ENCODE measurements around the gene MACROD2.

The MACROD2 gene

DNA sequence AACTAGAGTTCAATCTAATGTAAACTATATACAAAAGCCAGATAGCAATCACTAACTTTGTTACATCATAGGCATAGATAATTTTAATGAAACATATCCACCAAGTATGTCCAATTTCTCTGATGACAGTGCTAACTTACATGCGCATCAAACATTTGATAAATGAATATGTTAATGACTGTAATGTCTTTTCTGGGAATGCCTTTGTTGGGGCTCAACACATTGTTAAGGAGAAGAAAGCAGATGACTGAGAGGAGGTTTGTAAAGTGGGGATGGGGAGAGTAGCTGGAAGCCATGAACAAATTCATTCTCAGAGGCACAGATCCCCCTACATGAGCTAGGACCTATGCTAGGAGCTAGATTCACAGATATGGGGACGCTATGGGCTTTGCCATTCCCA lies 1627.9 kb downstream of the MACROD2 start:
- no peak for DNase-seq

DNA sequence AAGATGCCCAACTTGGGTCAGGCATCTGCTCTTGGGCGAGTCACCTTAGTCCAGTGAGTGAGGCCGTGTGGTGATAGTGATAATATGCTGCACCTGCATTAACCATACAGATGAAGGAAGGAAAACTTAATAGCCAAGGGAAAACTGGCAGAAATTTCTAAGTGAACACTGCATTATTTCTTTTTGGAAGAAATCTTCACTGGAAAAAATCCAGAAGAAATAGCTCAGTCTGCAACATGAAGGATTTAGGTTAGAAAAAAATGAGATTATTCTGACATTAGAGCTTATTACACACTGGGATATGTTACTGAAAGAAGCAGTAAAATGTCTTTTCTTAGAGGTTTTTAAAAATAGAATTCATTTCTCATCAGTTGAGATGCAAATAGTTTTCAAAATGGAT lies 1630.7 kb downstream of the MACROD2 start:
- no peak for DNase-seq

DNA sequence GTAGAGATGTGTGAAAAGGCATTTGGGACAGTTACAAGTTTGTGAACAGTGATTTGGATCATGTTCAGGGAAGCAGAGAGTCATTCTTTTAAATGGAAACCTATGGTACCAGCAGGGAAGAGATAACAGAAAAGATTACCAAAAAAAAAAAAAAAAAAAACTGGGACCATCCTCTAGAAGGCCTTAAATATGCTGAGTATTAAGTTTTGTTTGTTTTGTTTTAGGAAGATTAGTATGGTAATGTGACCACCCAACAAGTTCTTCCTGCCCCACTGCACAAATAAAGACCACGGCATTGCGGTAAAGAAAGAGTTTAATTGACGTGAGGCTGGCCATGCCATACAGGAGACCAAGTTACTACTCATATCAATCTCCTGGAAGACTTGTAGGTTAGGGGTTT lies 1631.8 kb downstream of the MACROD2 start:
- DNase-seq: no peak

DNA sequence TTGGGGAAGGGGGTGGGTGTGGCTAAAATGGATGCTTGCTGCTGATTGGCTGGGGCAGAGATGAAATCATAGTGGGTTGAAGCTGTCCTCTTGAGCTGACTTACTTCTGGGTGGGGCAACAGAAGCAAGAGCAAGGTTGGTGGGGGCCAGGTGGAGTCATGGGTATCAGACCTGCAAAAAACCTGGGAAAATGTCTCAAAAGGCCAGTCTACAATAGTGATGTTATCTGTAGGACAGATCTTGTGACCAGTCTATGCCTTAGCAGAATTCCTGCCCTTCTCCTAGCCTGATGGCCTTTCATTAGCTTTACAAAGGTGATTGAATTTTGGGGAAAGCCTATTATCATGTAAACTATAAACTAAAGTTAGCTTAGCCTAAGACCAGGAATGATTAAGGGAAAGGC lies 1632.2 kb downstream of the MACROD2 start:
- DNase-seq: no peak

DNA sequence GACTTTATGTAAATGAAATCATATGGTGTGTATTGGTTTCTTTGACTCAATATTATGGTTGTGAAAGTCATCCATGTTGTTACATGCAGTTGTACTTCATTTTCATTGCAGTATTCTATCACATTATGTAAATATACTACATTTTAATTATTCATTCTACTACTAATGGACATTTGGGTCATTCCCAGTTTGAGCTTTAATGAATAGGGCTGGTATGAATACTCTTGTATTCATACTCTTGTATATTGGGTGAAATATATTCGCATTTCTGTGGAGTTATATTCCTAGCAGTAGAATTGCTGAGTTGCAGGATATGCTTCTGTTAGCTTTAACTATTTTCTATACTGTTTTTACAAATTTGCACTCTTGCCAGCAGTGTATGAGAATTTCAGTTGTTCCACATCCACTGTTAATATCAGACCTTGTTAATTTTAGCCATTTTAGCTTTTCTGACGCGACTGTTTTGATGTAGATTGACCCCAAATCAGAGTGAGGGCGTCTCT lies 1633.6 kb downstream of the MACROD2 start:
- no peak for DNase-seq

DNA sequence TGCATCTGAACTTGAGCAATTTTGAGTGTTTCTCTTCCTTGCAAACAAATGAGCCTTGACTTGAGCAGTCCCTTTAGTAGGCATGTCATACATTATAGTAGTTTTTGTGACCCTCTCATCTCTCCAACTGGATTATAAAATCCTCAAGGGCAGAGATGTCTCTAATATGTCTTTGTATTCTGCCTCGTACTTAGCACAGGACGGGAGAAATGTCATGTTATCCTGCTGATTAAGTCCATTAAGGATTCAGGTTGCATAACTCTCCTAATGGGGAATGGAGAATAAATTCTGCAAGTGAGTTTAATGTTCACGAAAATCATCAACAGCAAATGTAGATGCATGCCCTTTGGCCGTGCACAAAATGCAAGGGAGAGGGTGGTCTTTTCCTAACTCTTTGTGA lies 1635.0 kb downstream of the MACROD2 start:
- DNase-seq: no peak

DNA sequence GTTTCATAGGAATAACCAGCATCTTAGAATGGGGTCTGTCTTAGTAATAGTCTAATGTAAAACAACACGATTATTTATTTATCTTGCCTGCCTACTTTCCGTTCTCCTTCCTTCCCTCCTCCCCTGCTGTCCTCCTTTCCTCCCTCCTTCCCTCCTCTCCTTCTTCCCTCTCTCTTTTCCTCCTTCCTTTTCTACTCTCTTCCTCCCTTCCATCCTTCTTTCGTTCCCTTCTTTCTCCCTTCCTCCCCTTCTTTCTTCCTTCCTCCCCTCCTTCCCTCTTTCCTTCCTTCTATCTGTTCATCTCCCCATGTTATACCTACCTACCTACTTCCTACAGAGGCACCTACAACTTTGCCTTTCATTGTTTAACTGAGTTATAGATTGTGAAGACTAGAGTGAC lies 1637.4 kb downstream of the MACROD2 start:
- DNase-seq: no peak

DNA sequence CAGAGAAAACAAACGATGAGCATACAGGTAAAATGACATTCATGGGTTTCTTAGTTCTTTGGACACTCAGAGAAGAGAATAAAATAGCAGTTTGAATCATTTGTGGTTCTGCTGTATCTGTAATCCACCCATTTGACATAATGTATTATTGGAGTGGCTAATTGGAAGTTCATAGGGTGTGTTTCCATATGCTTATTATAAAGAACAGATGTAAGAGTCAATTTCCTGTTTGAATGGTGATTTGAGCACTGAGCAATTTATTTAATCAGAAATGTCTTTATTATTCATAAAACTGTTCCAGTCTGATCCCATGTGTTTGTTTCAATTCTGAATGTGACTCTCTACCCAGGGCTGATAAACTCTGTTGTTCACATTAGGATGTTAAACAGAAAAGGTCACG lies 1638.8 kb downstream of the MACROD2 start:
- DNase-seq: no peak

DNA sequence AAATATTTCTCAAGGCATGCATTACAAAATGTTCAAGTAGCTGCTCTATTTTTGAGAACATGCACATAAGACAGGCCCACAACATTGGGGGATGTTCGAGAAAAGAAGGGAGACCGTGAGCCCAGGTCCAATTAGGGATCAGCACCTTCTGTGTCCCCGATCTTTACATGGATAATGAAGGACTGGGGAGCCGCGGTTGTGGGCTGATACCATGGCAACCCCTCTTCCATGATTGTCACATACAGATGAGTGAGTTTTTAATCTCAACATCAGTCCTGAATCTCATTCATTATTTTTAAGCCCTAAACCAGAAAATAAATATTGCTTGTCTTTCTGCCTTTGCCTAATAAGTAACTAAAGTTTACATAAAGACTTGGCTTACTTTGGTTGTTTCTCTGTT lies 1642.2 kb downstream of the MACROD2 start:
- no peak for DNase-seq

DNA sequence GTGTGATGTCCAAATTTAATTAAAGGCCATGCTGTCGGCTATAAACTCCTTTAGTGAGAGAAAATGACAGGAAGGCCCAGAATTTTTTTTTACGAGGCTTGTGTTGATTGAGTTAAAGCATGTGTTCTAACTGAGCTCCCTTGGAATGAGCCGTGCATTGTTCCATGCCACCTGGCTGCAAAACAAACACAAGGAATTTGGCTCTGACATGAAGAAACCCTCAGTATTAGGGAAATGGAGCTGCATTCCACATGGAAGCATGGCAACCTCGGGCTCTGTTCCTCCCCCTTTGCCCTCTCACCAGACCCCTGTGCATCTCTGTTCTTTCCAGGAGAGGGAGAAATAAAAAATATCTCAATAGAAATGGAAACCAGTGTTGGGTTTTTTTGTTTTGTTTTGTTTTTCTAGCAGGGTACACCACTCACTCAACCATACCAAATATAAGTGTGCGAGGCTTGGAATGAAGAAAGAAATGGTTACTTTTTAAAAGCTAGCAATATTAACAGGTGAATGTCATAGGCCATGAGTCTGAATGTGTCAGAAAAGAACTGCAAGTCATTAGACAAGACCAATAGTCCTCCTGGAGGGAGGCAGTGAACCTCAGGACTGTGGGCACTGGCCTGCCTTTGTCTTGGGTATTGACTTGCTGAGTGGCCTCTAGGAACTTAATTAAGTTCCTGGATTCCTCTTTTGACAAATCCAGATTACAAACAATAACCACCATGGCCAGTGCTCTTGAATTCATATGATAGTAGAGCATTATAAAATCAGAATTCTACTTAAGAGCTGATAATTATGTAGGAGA lies 1642.8 kb downstream of the MACROD2 start:
- DNase-seq: no peak

DNA sequence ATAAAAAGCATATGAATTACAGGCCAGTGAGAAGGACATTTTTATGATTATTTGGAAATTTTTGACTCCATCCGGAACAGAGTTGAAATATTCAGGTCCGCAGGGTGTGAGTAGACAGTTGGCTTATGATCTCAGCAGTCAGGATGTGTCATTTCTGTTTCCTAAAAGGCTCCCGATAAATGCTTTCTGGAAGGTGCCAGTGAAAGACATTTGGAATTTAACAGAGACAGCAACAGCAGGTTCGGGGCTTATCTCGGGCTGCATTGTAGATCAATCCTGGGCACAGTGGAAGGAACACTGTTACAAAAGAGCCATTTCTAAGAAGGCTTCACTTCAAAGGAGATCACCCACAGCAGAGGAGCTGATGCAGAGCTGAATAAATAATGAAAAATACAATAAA lies 1643.5 kb downstream of the MACROD2 start:
- no peak for DNase-seq

DNA sequence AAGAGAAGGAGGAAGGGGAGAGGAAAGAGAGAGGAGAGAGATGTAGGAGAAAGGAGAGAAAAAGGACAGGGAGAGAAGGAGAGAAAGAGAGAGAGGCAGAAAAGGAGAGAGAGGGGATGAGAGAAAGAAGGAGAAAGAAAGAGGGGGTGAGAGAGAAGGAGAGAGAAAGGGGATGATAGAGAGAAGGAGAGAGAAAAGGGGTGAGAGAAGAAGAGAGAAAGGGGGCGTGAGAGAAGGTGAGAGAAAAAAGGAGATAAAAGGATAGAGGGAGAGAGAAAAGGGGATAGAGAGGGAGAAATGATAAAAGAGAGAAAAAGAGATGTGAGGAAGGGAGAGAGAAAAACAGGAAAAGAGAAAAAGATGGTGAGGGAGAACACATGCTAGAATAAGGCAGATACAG lies 1644.5 kb downstream of the MACROD2 start:
- no peak for DNase-seq

DNA sequence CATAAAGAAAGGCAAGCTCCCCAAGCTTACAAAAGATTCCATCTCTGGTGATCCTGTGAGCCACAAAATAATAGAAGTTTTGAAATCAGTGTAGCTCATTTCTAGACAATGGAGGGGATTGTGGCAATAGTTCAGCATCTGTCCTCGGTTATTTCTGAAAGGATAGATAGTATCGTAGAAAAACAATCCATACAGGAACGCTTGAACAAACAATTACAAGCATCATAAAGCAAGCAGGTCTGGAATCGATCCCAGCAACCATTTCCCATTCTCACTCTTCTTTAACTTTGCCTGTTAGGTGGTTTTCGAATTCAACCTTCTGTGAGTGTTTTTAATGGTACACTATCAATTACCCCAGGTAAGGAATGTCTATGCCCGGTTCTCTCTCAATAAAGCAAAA lies 1646.8 kb downstream of the MACROD2 start:
- DNase-seq: no peak

DNA sequence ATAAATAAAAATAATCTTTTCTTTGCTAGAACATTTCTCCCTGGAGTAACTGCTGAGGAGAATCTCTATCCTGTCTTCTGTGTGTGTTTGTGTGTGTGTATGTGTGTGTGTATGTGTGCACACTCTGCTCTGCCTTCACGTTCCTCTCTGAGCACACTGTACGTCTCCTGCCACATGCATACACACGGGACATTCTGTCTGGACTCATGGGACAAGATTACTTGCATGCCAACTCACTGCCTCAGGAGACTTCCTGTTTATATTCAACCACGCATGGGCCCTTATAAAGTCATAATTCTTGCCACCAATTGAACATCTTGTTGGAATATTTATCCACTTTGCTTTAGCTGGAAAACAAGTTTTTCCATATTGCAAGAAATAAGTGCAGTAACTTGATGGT lies 1647.4 kb downstream of the MACROD2 start:
- no peak for DNase-seq

DNA sequence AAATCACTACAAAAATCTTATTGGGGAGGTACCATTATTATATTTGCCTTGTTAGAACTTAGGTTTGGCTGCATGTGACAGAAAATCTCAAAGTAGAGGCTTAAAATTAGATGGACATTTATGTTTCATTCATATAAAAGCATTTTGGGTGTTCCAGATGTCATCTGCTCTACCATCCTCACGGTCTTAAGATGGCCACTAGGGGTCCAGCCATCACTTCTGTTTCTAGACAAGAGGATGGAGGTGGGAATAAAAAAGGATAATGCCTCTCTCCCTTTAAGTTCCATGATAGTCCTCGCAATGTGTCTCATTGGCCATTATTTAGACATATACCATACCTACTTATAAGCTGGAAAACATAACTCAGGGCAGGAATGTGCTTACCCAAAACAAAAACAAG lies 1648.4 kb downstream of the MACROD2 start:
- DNase-seq: no peak

DNA sequence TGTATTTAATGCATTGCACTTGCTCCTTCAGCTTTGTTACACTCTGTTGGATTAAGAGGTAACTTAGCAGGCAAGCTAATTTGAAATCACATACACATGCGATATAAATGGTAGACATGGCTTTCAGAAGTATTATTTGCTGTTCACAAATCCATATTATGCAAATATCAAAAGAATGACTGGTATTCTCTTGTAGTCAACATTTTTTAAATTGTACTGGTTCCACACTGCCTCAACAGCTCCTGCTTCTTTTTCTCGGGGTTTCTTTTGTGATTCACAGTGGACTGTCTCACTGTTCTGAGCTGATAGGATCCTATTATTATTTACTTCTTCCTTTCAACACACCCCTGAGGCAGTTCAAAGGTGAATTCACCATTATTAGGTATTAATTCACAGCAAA lies 1650.5 kb downstream of the MACROD2 start:
- no peak for DNase-seq

DNA sequence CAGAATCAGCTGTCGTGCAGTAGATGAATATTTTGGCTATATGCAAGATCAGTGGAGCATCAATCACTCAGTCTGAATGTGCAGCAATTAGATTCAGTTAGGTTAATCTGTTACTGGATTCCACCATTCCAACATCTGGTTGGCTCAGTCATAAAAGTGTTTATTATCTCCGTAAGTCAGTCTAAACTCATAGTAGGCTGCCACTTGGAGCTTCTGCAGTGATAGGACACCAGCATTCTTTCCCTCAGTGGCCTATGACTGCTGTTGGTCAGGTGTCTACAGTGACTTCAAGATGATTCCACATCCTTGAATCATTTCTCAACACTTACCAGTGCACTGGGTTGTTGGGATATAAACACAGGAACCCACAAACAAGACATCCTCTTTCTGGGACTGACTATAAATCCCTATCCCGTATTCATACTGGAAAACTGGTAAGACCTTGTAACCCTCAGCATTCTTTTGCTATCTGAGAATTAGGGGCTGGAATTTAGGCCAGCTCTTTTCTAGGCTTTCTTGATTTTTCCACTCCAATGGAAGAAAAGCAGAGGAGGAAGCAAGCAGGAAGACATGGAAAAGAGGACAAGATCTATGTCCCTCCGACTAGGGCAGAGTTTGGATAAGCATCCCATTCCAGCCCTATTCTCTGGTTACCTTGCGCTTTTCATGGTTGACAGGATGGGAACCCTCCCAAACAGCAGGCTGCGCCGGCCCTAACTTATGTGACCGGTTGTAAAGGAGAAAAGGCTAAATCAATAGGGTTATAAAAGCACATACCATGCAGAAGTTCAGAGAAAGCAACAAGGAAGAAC lies 1658.3 kb downstream of the MACROD2 start:
- no peak for DNase-seq

DNA sequence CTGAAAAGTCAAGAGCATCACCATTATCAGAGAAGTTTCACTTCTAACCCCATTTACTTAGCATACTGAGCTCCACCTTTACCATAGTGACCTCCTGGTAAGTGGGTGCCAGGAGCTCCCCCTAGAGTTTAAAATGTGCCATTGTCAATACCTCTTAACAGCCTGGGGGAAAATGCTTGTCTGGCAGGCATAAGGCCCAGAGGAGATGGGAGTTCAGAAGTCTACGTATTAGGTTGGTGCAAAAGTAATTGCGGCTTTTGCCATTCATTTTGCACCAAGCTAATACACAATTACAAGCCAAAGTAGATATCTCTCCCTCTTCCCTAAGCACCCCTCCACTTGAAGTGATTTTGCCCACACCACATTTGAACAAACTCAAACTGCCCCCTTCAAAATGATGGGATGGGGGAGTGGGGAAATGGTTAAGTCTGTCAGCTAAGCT lies 1658.9 kb downstream of the MACROD2 start:
- peak; percentile 17 for DNase-seq

DNA sequence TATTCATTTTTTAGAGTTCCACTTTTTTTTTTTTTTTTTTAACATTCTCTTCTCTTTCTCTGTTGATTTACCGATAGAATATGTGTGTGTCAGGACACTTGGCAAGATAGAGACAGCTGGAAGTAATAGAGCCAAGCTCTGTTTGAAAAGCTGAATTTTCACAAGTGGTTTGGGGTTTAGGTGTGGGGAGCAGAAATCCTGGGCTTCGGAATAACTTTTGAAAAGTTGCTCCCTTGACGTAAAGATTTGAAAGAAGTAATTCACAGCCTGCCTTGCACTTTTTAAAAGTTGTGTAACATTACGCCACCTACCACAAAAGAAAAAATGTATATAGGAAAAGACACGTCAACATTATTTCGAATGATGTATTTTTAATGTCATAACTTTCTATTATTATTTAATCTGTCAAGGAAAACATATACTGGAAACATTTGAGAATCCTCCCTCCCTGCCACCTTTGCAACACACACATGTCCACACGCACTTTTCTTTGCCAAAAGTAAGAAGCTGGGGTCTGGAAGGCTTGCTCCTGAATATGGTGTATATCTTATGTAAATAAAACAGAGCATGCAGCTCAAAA lies 1660.1 kb downstream of the MACROD2 start:
- DNase-seq: no peak

DNA sequence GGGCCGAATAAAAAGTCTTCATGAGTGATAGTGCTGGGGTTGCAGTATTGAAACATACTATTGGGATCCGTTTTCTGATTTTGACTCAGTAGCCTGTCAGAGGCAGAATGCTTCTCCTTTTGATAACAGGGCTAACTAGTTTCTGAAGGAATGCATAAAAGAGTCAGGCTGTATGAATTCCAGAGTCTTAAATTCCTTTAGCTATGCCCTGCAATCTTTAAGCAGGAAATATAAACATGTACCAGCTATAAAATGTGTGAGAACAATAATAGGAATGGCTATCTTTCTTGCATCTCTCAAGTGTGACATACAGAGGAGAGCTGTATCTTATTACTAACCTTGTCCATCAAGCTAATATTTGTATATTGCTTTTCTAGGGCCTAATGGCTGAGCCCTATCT lies 1660.8 kb downstream of the MACROD2 start:
- no peak for DNase-seq

DNA sequence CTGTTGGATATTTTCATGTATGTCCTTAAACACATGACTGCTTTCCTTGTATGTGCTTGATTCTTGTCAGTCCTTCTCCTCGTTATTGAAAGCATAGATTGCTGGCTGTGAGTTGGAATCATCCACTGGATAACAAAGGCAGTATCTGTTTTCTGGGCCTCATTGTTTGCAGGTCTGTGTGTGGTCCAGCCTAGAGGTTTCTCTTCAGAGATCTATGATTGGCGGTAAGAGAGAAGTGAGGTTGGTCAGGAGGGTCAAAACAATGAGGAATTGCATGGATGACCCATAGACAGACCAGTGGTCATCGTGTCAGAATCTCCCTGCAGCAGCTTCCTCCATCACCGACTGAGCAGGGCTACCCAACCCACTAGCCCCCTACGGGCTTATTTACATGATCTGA lies 1663.0 kb downstream of the MACROD2 start:
- no peak for DNase-seq

DNA sequence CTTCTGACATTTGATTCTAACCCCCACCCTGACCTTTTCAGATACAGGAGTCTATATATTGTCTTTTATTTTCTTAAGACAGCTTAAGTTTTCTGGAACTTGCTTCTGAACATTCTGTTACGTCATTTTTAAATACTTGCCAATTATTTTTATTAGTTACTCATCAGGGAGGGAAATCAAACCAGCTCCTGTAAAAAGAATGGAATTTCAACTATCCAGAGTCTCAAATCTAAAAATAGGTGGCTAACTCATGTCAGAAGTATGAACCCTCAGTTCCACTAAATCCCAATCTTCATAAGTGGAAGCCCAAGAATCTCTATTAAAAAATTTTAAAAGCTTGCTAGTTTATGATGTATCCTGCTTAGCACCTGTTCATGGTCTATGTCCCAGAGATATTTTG lies 1677.9 kb downstream of the MACROD2 start:
- no peak for DNase-seq

DNA sequence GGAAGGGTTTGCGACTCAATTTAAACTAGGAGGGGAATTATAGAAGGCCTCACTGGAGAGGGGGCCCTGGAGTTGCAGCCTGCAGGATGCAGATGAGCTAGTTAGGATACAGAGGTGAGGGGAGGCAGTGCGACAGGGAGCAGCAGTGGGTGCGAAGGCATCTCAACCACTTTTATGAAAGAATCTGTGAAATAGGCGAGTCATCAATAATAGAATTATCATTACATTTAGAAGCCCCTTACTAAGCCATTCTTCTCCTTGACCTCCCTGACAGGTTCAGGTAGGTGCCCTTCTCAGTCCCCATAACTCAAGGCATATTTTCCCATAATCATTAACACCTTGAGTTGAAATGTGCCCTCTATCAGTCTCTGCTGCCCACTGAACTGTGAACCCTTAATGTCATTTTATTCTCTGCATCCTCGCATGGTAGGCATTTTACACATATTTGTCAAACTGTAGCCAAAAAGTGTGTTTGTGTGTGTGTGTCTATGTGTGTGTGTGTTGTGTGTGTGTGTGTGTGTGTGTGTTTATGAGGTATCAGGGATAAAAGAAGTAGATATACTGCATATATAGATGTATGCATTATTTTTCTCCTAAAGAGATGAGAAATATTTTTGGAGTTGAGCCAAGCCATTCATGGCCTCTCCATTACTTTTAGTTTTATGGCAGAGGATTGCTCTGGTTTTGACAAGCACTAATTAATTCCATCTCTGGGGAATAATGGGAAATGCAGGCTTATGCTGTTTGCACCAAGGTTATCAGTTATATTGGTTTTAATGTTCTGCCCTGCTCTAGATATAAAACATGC lies 1679.1 kb downstream of the MACROD2 start:
- DNase-seq: no peak
